Retina (tissue), 1 donor: ENCODE measurements around the gene CEPT1.
A peak's percentile ranks its signal among the peaks of the same experiment; 100 is the strongest.

Source experiments
- DNase-seq: peaks from one replicate; pipeline ENCODE4 v3.0.0-alpha.2; 2016

The CEPT1 gene

GRCh38 chr1:111193712-111194480 is 53.9 kb downstream of the CEPT1 start:
- no peak for DNase-seq

GRCh38 chr1:111195002-111195684 is 55.1 kb downstream of the CEPT1 start:
- no peak for DNase-seq

GRCh38 chr1:111196213-111196612 is 56.2 kb downstream of the CEPT1 start:
- no peak for DNase-seq

GRCh38 chr1:111197598-111198284 is 57.7 kb downstream of the CEPT1 start:
- no peak for DNase-seq

- no peak for DNase-seq
These were observed 58.8 kb downstream of the CEPT1 start for GRCh38 chr1:111198836-111199235.

GRCh38 chr1:111199329-111199728 is 59.3 kb downstream of the CEPT1 start:
- DNase-seq, result no peak

- no peak for DNase-seq
These were observed 60.1 kb downstream of the CEPT1 start, which contains the start of gene DENND2D for GRCh38 chr1:111199881-111200801. TSS of gene DENND2D (minus strand) at chr1:111200646. CDS start at chr1:111200459, 187 bp downstream.

GRCh38 chr1:111200802-111201161 is 60.8 kb downstream of the CEPT1 start:
- DNase-seq, result no peak

- DNase-seq, result no peak
These were observed 61.5 kb downstream of the CEPT1 start for GRCh38 chr1:111201275-111202090.

- no peak for DNase-seq
These were observed 62.3 kb downstream of the CEPT1 start for GRCh38 chr1:111202366-111202706.

GRCh38 chr1:111202707-111203623 is 62.9 kb downstream of the CEPT1 start:
- no peak for DNase-seq

- DNase-seq, result no peak
These were observed 63.7 kb downstream of the CEPT1 start for GRCh38 chr1:111203681-111204200.

GRCh38 chr1:111204201-111204982 is 64.4 kb downstream of the CEPT1 start:
- DNase-seq, result peak; percentile 42

GRCh38 chr1:111204983-111205713 is 65.1 kb downstream of the CEPT1 start:
- DNase-seq, result no peak

GRCh38 chr1:111205714-111206050 is 65.7 kb downstream of the CEPT1 start:
- DNase-seq, result no peak

- DNase-seq, result no peak
These were observed 68.9 kb downstream of the CEPT1 start for GRCh38 chr1:111208921-111209320.

GRCh38 chr1:111209622-111210021 is 69.6 kb downstream of the CEPT1 start:
- DNase-seq, result no peak

- no peak for DNase-seq
These were observed 71.9 kb downstream of the CEPT1 start for GRCh38 chr1:111211921-111212320.
